Bronchial epithelial cell (primary cell): ENCODE results near the gene AMPH. TPM values are rescaled to one million over a fixed set of nuclear protein-coding genes. Genes with fewer than 3 reads are reported as not detected.

Source experiments
- DNase-seq: peaks from one replicate; pipeline ENCODE4 v3.0.0-alpha.2; 2010; ENCODE audit warnings: low read depth
- FAIRE-seq: peaks from 2 replicates; lab custom pipeline; 2011; peaks lifted over from hg19 to GRCh38; lab: Jason Lieb, UNC
- H3K27me3 ChIP-seq: 2 replicates; pipeline ENCODE4 v1.5.1; 2011; ENCODE audit warnings: low read length; ENCODE audit not compliant: control insufficient read depth, insufficient read depth
- H3K36me3 ChIP-seq: 2 replicates; pipeline ENCODE4 v1.5.1; 2011; ENCODE audit warnings: low read length; ENCODE audit not compliant: control insufficient read depth, insufficient read depth
- H3K4me3 ChIP-seq: 2 replicates; pipeline ENCODE4 v1.5.1; 2011; ENCODE audit warnings: mild to moderate bottlenecking, low read depth, low read length, control low read depth
- total RNA-seq: library from RNA; depleted of rRNA; stranded (reverse); fragments of >200 nt; gene quantifications from 2 replicates; pipeline ENCODE4 v1.2.1, GENCODE V29; 2014
- TF ChIP-seq, protein P1 (sequence below): IDR thresholded peaks from 2 replicates; pipeline ENCODE4 v1.5.1; 2011; ENCODE audit warnings: mild to moderate bottlenecking, moderate library complexity, low read length, control low read depth, inconsistent platforms; ENCODE audit not compliant: insufficient read depth, severe bottlenecking

The AMPH gene
- total RNA-seq, 1 donor from 2014 or later: not detected

DNA sequence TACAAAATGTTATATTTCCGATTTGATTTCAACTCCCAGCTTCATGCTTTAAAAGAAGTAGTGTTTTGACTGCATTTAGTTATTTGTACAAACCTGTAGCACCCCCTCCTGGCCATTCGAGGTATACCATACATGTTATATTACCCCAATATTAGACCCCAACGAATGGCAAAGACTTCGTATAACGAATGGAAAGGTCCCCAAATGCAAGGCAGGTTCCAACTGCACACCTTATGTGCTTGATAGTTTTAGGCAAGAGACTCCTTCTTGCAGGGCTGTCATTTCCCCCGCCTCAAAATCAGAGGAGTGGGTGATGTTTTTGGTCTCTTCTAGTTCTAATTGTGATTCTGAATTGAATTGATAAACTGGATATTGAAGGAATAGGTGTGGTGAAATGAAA, 256.7 kb downstream of the AMPH start:
- no peak for FAIRE-seq
- Histone ChIP-seq H3K4me3 (no peak overlapping the region), H3K36me3 (no peaks in the 10 kb centered on the region), H3K27me3 (no peaks in the 10 kb centered on the region)
- DNase-seq: peak; percentile 24
- TF ChIP-seq, protein P1, sequence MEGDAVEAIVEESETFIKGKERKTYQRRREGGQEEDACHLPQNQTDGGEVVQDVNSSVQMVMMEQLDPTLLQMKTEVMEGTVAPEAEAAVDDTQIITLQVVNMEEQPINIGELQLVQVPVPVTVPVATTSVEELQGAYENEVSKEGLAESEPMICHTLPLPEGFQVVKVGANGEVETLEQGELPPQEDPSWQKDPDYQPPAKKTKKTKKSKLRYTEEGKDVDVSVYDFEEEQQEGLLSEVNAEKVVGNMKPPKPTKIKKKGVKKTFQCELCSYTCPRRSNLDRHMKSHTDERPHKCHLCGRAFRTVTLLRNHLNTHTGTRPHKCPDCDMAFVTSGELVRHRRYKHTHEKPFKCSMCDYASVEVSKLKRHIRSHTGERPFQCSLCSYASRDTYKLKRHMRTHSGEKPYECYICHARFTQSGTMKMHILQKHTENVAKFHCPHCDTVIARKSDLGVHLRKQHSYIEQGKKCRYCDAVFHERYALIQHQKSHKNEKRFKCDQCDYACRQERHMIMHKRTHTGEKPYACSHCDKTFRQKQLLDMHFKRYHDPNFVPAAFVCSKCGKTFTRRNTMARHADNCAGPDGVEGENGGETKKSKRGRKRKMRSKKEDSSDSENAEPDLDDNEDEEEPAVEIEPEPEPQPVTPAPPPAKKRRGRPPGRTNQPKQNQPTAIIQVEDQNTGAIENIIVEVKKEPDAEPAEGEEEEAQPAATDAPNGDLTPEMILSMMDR: peak; percentile 41

DNA sequence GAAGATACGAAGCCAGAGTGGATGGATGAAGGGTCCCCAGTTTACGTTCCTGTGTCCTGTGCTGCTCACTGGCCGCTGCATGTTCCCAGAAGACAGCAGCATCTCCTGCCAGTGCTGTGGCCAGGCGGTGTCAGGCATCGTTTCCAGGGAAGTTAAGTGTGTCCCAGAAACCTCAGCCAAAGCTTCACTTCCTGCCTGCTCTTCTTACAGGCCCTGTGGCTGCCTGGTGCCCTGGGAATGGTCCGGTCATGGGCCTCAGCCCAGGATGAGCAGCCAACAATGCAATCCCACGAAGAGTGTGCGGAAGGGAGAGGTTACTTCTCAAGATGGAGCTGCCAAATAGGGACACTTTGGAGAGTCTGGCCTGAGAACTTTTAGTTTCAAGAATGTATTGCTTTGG, 258.0 kb downstream of the AMPH start:
- DNase-seq (no peak), FAIRE-seq (no peak)
- TF ChIP-seq, protein P1: no peak
- H3K27me3 ChIP-seq: no peaks in the 10 kb centered on the region
- no peaks in the 10 kb centered on the region for H3K36me3 ChIP-seq
- H3K4me3 ChIP-seq: no peak overlapping the region

DNA sequence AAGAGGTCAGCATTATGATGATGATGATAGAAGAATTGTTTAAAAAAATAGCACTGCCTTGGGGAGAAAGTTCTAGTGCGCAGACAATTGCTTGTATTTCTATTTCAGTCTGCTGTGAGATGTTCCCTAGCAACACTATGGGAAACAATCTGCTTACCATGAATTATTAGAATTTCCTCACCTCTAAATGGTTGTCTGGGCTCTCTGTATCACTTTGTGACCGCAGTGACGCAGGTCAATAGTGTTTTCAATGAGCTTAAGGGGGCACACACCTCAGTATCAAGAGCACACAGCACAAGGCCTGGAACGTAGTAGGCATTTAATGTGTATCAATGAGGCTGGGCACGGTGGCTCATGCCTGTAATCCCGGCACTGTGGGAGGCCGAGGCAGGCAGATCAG, 258.9 kb downstream of the AMPH start:
- Histone ChIP-seq H3K27me3 (no peaks in the 10 kb centered on the region), H3K36me3 (no peaks in the 10 kb centered on the region), H3K4me3 (no peak overlapping the region)
- DNase-seq (no peak), FAIRE-seq (no peak)
- TF ChIP-seq, protein P1: no peak

DNA sequence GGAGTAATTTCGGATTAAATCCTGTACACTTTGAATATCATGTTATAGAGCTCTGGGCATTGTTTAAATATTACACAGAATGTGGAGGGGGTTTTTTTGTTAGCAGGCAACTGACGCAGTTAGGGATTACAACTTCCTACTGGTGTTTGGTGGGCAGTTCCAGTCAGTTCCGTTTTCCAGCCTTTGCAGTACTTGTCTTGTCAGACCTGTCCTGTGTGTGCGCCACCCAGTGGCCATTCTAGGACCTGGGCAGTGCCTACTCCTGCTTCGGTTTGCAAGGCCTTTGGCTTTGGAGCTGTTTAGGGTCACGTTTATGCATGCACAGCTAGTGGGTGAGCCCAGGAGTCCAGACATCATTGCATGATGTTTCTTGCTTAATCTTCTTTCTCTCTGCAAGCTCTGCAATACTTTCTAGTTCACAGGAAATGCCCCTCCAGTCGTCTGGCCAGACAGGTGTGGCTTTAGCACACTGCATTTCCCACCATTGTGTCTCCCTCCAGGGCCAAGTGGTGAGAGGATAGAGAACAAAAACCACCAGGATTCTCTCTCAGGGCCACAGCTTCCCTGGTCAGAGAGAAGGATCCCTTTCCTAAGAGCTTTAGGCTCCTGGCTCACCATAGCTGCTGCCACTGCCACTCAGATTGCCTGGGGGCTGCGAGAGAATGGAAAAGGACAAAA, 261.2 kb downstream of the AMPH start:
- H3K27me3 ChIP-seq: no peaks in the 10 kb centered on the region
- TF ChIP-seq, protein P1: peak; percentile 97
- no peaks in the 10 kb centered on the region for H3K36me3 ChIP-seq
- DNase-seq: peak; percentile 75
- FAIRE-seq: no peak
- H3K4me3 ChIP-seq: no peak overlapping the region

DNA sequence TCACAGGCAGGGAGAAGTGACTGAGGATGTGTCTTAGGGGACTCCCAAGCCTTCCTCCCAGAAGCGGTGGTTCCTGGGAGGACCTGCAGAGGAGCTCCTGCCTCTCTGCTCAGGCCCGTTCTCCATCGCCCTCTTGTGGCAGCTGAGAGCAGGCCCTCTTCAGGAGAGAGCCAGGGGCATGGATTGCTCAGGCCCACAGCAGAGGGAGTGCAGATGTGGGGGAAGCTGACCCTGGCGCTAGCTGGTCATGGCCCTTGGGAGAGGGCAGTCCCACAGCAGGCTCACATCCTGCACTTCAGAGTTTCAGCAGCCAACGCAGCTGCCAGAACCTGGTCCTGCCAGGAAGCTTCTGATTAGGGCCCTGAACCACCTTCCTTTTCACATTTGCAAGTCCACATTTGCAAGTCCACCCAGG, 263.0 kb downstream of the AMPH start:
- FAIRE-seq (no peak), DNase-seq (peak; percentile 55)
- TF ChIP-seq, protein P1: peak; percentile 84
- Histone ChIP-seq H3K27me3 (no peaks in the 10 kb centered on the region), H3K36me3 (no peaks in the 10 kb centered on the region), H3K4me3 (no peak overlapping the region)

DNA sequence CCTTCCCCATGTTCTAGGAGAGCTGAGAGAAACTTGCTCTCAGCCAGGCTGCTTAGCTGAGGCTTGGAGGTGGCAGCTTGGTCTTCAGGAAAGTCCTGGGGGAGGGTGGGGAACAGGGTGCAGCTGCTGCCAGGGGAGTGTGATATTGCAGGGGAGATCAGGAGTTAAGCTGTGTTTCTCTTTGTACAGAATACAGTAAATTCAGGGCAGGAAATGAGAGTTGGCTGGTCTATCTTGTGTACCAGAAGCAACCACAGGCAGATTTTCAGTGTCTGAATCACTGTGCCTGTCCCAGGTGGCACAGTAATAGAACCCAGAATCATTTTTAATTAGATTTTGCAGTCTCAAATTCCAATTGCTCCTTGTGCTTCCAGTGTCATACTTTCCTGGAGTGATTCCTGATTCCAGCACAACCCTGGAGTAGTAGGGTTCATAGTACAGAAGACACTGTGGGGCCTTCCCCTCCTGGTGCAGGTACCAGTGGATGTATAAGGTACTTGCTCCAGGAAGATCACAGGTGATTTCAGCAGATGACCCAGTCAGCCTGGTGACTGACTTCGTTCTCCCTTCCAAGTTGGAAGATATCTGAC, 263.8 kb downstream of the AMPH start:
- FAIRE-seq (no peak), DNase-seq (no peak)
- TF ChIP-seq, protein P1: no peak
- Histone ChIP-seq H3K36me3 (no peaks in the 10 kb centered on the region), H3K27me3 (no peaks in the 10 kb centered on the region), H3K4me3 (no peak overlapping the region)
